Tibial nerve (tissue), 3 donors: Measurements from ENCODE around the gene ARTN.

Experiments used
- POLR2A ChIP-seq, 2 donors: fragments of 450-650 bp; IDR thresholded peaks; one replicate each; pipeline ENCODE4 v1.6.1; 2017; ENCODE audit warnings: antibody characterized with exemption in 2 of 2, mild to moderate bottlenecking in 2 of 2, moderate library complexity in 2 of 2
- TF ChIP-seq, protein P1 (sequence below), 5 experiments: fragments of 200-600 bp in 3 of 5; fragments of 450-650 bp in 2 of 5; sonication (generic) in 3 of 5; IDR thresholded peaks; one replicate each; pipeline ENCODE4 v1.5.1; 2016 to 2019; ENCODE audit warnings: antibody characterized with exemption in 5 of 5, mild to moderate bottlenecking in 3 of 5, moderate library complexity in 2 of 5

GRCh38 chr1:43945674-43946235 lies 12.2 kb downstream of the ARTN start:
- TF ChIP-seq, protein P1, sequence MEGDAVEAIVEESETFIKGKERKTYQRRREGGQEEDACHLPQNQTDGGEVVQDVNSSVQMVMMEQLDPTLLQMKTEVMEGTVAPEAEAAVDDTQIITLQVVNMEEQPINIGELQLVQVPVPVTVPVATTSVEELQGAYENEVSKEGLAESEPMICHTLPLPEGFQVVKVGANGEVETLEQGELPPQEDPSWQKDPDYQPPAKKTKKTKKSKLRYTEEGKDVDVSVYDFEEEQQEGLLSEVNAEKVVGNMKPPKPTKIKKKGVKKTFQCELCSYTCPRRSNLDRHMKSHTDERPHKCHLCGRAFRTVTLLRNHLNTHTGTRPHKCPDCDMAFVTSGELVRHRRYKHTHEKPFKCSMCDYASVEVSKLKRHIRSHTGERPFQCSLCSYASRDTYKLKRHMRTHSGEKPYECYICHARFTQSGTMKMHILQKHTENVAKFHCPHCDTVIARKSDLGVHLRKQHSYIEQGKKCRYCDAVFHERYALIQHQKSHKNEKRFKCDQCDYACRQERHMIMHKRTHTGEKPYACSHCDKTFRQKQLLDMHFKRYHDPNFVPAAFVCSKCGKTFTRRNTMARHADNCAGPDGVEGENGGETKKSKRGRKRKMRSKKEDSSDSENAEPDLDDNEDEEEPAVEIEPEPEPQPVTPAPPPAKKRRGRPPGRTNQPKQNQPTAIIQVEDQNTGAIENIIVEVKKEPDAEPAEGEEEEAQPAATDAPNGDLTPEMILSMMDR (IDR thresholded peaks at IDR 0.05) = no peak
- no peak for TF ChIP-seq POLR2A (IDR thresholded peaks at IDR 0.05)
